Tibial nerve (tissue), 3 donors: Measurements from ENCODE around the gene TRMT10B.

Experiments used
- POLR2A ChIP-seq, 2 donors: fragments of 450-650 bp; IDR thresholded peaks; one replicate each; pipeline ENCODE4 v1.6.1; 2017; ENCODE audit warnings: antibody characterized with exemption in 2 of 2, mild to moderate bottlenecking in 2 of 2, moderate library complexity in 2 of 2
- TF ChIP-seq, protein P1 (sequence below), 5 experiments: fragments of 200-600 bp in 3 of 5; fragments of 450-650 bp in 2 of 5; sonication (generic) in 3 of 5; IDR thresholded peaks; one replicate each; pipeline ENCODE4 v1.5.1; 2016 to 2019; ENCODE audit warnings: antibody characterized with exemption in 5 of 5, mild to moderate bottlenecking in 3 of 5, moderate library complexity in 2 of 5

DNA sequence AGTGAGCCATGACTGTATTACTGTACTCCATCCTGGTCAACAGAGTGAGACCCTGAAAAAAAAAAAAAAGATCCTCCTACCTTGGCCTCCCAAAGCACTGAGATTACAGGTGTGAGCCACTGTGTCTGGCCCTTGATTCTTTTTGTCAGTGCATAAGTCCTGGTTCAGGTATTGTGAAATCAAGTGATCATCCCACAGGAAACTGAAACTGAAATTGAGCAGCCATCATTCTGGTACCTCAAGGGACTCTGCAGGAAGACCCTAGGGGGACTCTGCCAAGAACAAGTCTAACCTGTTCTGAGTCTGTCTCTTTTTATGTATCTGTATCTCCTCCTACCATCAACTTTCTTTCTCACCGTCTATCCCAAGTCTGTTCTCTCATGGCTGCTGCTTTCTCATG, 45.1 kb downstream of the TRMT10B start:
- TF ChIP-seq, protein P1, sequence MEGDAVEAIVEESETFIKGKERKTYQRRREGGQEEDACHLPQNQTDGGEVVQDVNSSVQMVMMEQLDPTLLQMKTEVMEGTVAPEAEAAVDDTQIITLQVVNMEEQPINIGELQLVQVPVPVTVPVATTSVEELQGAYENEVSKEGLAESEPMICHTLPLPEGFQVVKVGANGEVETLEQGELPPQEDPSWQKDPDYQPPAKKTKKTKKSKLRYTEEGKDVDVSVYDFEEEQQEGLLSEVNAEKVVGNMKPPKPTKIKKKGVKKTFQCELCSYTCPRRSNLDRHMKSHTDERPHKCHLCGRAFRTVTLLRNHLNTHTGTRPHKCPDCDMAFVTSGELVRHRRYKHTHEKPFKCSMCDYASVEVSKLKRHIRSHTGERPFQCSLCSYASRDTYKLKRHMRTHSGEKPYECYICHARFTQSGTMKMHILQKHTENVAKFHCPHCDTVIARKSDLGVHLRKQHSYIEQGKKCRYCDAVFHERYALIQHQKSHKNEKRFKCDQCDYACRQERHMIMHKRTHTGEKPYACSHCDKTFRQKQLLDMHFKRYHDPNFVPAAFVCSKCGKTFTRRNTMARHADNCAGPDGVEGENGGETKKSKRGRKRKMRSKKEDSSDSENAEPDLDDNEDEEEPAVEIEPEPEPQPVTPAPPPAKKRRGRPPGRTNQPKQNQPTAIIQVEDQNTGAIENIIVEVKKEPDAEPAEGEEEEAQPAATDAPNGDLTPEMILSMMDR (IDR thresholded peaks at IDR 0.05) = no peak
- no peak for TF ChIP-seq POLR2A (IDR thresholded peaks at IDR 0.05)
